Transverse colon (tissue), 4 donors: ENCODE results near the gene GATA5.

ENCODE experiments used
- CTCF ChIP-seq, 5 experiments: fragments of 200-600 bp in 3 of 5; fragments of 450-650 bp in 2 of 5; sonication (generic) in 3 of 5; IDR thresholded peaks; 1 replicate in 2 of 5; 2 replicates in 3 of 5; pipeline ENCODE4 v1.5.1; 2016 to 2017; ENCODE audit warnings: antibody characterized with exemption in 5 of 5, inconsistent platforms in 3 of 5, mild to moderate bottlenecking in 2 of 5, moderate library complexity in 1 of 5
- EP300 ChIP-seq: sonication (generic); formaldehyde crosslinking; IDR thresholded peaks from one replicate; pipeline ENCODE4 v1.6.1; 2017; ENCODE audit warnings: antibody characterized with exemption, low read depth
- POLR2A ChIP-seq: fragments of 450-650 bp; IDR thresholded peaks from one replicate; pipeline ENCODE4 v1.6.1; 2016; ENCODE audit warnings: antibody characterized with exemption, mild to moderate bottlenecking, moderate library complexity
- POLR2AphosphoS5 ChIP-seq, 3 donors: sonication (generic); formaldehyde crosslinking; IDR thresholded peaks; one replicate each; pipeline ENCODE4 v1.6.1; 2016; ENCODE audit warnings: antibody characterized with exemption in 3 of 3

- no peak for TF ChIP-seq POLR2A
- TF ChIP-seq CTCF (IDR thresholded peaks at IDR 0.05): no peak
- no peak for TF ChIP-seq POLR2AphosphoS5 (IDR thresholded peaks at IDR 0.05)
- no peak for TF ChIP-seq EP300
Measured at GRCh38 chr20:62501801-62502495, 26.2 kb upstream of the GATA5 start.
